CD4-positive, alpha-beta T cell treated with Interferon gamma for 1 hour (primary cell): ENCODE data around the gene HEXB.
A peak's percentile ranks its signal among the peaks of the same experiment; 100 is the strongest.
"Not testable (repeated sequence)": the region's sequence is repeated elsewhere in the genome, so short reads cannot be mapped to it uniquely, and the experiment has no call there.

Source experiments
- DNase-seq: peaks from one replicate; pipeline ENCODE4 v3.0.0-alpha.2; 2020

Gene HEXB

GRCh38 chr5:74660140-74660539, 24.9 kb upstream of the HEXB start:
- DNase-seq = no peak

- DNase-seq = no peak
These were observed 24.2 kb upstream of the HEXB start for GRCh38 chr5:74660873-74661272.

- DNase-seq = no peak
These were observed 20.5 kb upstream of the HEXB start for GRCh38 chr5:74664551-74664950.

GRCh38 chr5:74665273-74665672, 19.8 kb upstream of the HEXB start:
- no peak for DNase-seq

- DNase-seq = no peak
These were observed 19.2 kb upstream of the HEXB start for GRCh38 chr5:74665816-74666215.

- no peak for DNase-seq
These were observed 17.6 kb upstream of the HEXB start for GRCh38 chr5:74667396-74667795.

- DNase-seq = no peak
These were observed 15.2 kb upstream of the HEXB start for GRCh38 chr5:74669821-74670220.

GRCh38 chr5:74670396-74671038, 14.5 kb upstream of the HEXB start:
- no peak for DNase-seq

GRCh38 chr5:74672215-74672877, 12.7 kb upstream of the HEXB start:
- no peak for DNase-seq

- no peak for DNase-seq
These were observed 11.8 kb upstream of the HEXB start for GRCh38 chr5:74673011-74673790.

GRCh38 chr5:74676466-74676865, 8.6 kb upstream of the HEXB start:
- not testable (repeated sequence) for DNase-seq

GRCh38 chr5:74678123-74678522, 6.9 kb upstream of the HEXB start:
- DNase-seq = not testable (repeated sequence)

- DNase-seq = not testable (repeated sequence)
These were observed 5.7 kb upstream of the HEXB start for GRCh38 chr5:74679300-74679699.

GRCh38 chr5:74679966-74680365, 5.1 kb upstream of the HEXB start:
- no peak for DNase-seq

- peak; percentile 49 for DNase-seq
These were observed 1.1 kb downstream of the HEXB start for GRCh38 chr5:74685979-74686631.

- no peak for DNase-seq
These were observed 2.1 kb downstream of the HEXB start for GRCh38 chr5:74686962-74687751.

- no peak for DNase-seq
These were observed 8.2 kb downstream of the HEXB start for GRCh38 chr5:74693191-74693590.

GRCh38 chr5:74717596-74717995, 32.6 kb downstream of the HEXB start:
- DNase-seq = no peak

GRCh38 chr5:74722271-74722670, 37.2 kb downstream of the HEXB start:
- DNase-seq = no peak

- DNase-seq = no peak
These were observed 40.3 kb downstream of the HEXB start for GRCh38 chr5:74725331-74725730.

- DNase-seq = no peak
These were observed 51.7 kb downstream of the HEXB start for GRCh38 chr5:74736759-74737158.

GRCh38 chr5:74738406-74738805, 53.4 kb downstream of the HEXB start:
- DNase-seq = no peak

- DNase-seq = not testable (repeated sequence)
These were observed 63.7 kb downstream of the HEXB start for GRCh38 chr5:74748742-74749141.
